ENCODE results near the gene SDHB. TPM values are rescaled to one million over a fixed set of nuclear protein-coding genes. Genes with fewer than 3 reads are reported as not detected.

SDHB gene
- polyA plus RNA-seq, 1 experiment, result 232 TPM

- no peak for TF ChIP-seq CTCF (IDR thresholded peaks at IDR 0.05; ENCODE audit: low read depth, low read length)
- H3K27ac ChIP-seq (ENCODE audit: low read depth, low read length), result no peak overlapping the region
- no peak for DNase-seq (ENCODE audit: low read depth, low spot score)
- H3K9me3 ChIP-seq (ENCODE audit: control insufficient read depth, insufficient read depth, low read length), result no peaks in the 10 kb centered on the region; the same call in 1 of the 2 replicates
- H3K4me3 ChIP-seq (ENCODE audit: low read depth, low read length), result peak overlapping the region; percentile 70
- ChIA-PET POLR2A (no interaction called here), CTCF (interaction anchor here (1.0 to 1.8 kb wide), 2 partner anchors 35 to 59 kb away, joined by 4 to 6 read pairs; no protein-coding TSS in a partner anchor)
- H3K27me3 ChIP-seq (ENCODE audit: control insufficient read depth, insufficient read depth, low read length), result no peaks in the 10 kb centered on the region
Observed at GRCh38 chr1:17011092-17011438, 42.8 kb downstream of the SDHB start.

GRCh38 chr1:17009706-17010105, 44.1 kb downstream of the SDHB start:
- no peak overlapping the region for H3K4me3 ChIP-seq (ENCODE audit: low read depth, low read length)
- DNase-seq (ENCODE audit: low read depth, low spot score), result no peak
- H3K9me3 ChIP-seq (ENCODE audit: control insufficient read depth, insufficient read depth, low read length), result no peaks in the 10 kb centered on the region; the same call in 1 of the 2 replicates
- no peak overlapping the region for H3K27ac ChIP-seq (ENCODE audit: low read depth, low read length)
- no peak for TF ChIP-seq CTCF (IDR thresholded peaks at IDR 0.05; ENCODE audit: low read depth, low read length)
- no peaks in the 10 kb centered on the region for H3K27me3 ChIP-seq (ENCODE audit: control insufficient read depth, insufficient read depth, low read length)
- ChIA-PET POLR2A (no interaction called here), CTCF (interaction anchor here (0.9 to 1.8 kb wide), 2 partner anchors 49 to 58 kb away, joined by 3 to 6 read pairs; no protein-coding TSS in a partner anchor)

DNA sequence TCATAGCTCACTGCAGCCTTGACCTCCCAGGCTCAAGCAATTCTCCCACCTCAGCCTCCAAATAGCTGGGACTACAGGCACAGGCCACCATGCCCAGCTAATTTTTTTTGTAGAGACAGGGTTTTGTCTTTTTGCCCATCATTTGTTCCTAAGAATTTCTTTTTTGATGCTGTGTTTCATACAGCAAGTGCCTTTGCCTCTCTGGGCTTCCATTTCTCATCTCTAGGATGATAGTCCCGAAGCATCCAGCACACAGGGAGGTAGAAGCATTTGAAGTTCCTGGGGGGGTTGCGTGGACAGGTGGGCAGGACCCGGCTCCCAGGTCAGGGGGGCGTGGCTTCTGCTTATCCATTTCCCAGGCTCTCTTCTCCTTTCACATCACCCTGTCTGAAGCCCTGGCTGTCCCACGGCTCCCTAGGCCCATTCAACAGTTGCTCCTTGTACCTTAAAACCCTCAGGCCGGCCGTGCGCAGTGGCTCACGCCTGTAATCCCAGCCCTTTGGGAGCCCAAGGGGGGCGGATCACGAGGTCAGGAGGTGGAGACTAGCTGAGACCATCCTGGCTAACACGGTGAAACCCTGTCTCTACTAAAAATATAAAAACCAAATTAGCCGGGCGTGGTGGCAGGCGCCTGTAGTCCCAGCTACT, 45.5 kb downstream of the SDHB start:
- CTCF ChIA-PET, result interaction anchor here (0.6 to 1.7 kb wide), 3 partner anchors 26 to 1867 kb away, joined by 3 to 5 read pairs (median 4); no protein-coding TSS in a partner anchor
- H3K4me3 ChIP-seq (ENCODE audit: low read depth, low read length), result no peak overlapping the region
- no peak for DNase-seq (ENCODE audit: low read depth, low spot score)

DNA sequence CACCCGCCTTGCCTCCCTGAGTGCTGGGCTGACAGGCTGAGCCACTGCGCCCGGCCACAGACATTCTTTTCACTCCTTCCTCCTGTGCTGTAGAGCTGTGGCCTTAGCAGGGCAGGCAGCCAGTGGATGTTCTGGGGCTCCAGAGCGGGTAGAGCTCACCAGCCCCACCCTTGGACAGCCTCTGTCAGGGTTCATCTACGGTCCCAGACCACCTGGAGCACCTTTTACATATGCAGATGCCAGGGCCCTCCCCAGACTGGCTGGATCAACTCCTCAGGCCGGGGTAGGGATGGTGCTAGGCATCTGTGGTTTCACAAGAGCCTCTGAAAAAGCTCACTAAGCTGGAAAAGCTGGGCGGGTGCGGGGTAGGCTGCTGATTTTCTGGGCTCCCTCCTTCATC, 46.7 kb downstream of the SDHB start:
- ChIA-PET CTCF (interaction anchor here (1.7 kb wide), 1 partner anchor 55 kb away, joined by 5 read pairs; no protein-coding TSS in a partner anchor), POLR2A (no interaction called here)
- Histone ChIP-seq H3K27ac (ENCODE audit: low read depth, low read length) (no peak overlapping the region), H3K4me3 (ENCODE audit: low read depth, low read length) (no peak overlapping the region), H3K27me3 (ENCODE audit: control insufficient read depth, insufficient read depth, low read length) (no peaks in the 10 kb centered on the region), H3K9me3 (ENCODE audit: control insufficient read depth, insufficient read depth, low read length) (no peaks in the 10 kb centered on the region; the same call in 1 of the 2 replicates)
- DNase-seq (ENCODE audit: low read depth, low spot score), result no peak
- no peak for TF ChIP-seq CTCF (IDR thresholded peaks at IDR 0.05; ENCODE audit: low read depth, low read length)

More for the DNA sequence above, 45.5 kb downstream of the SDHB start:
- Histone ChIP-seq H3K27me3 (ENCODE audit: control insufficient read depth, insufficient read depth, low read length) (no peaks in the 10 kb centered on the region), H3K27ac (ENCODE audit: low read depth, low read length) (no peak overlapping the region), H3K9me3 (ENCODE audit: control insufficient read depth, insufficient read depth, low read length) (no peaks in the 10 kb centered on the region; the same call in 1 of the 2 replicates)
- POLR2A ChIA-PET, result no interaction called here
- no peak for TF ChIP-seq CTCF (IDR thresholded peaks at IDR 0.05; ENCODE audit: low read depth, low read length)

DNA sequence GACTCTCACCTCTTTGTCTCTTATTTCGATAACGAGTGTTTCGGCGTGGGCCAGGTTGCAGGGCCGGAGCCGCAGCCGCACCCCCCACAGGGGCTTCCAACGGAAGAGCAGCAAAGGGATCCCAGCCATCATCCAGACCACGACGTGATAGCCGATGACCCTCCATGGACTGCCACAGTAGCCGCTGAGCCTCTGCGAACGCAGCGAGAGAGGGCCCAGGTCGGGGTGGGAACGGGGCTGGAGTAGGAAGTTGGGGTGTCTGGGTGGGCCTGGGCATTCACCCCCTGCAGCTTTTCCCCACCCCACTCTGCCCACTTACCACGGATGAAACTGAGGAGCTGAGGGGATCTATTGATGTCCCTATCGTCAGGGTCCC, 48.5 kb downstream of the SDHB start:
- Histone ChIP-seq H3K9me3 (ENCODE audit: control insufficient read depth, insufficient read depth, low read length) (no peaks in the 10 kb centered on the region), H3K4me3 (ENCODE audit: low read depth, low read length) (no peak overlapping the region), H3K27me3 (ENCODE audit: control insufficient read depth, insufficient read depth, low read length) (no peaks in the 10 kb centered on the region), H3K27ac (ENCODE audit: low read depth, low read length) (no peak overlapping the region)
- TF ChIP-seq CTCF (IDR thresholded peaks at IDR 0.05; ENCODE audit: low read depth, low read length), result no peak
- ChIA-PET POLR2A (no interaction called here), CTCF (no interaction called here)
- DNase-seq (ENCODE audit: low read depth, low spot score), result no peak

Data from AG04450 (cell line).